ENCODE measurements around the gene FLNB.

DNA sequence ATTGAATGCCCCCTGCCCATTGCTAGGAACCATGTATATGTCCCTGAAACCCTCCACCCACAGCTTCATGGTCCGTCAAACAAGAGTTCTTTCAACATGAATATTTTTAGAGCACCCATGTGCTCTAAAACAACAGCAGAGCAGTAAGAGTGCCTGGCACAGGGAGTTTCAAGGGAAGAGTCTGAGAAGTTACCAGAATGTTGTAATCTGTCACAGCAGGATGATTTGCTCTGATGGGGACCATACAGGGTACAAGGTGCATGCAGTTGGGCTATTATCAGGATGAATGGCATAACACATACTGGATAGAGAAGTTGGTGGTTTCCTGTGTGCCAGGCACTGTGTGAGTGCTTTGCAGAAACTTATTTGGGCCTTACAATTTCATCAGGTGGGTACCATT lies 27.8 kb upstream of the FLNB start:
- TF ChIP-seq SUPT20H (IDR thresholded peaks at IDR 0.05; ENCODE audit: borderline replicate concordance, control insufficient read depth, low read depth, low read length) (no peak), RAD21 (IDR thresholded peaks at IDR 0.05; ENCODE audit: insufficient read depth, low read depth, low read length) (no peak), RAD51 (IDR thresholded peaks at IDR 0.05) (no peak)

Data from GM12878 (cell line).